SK-N-SH treated with all-trans-retinoic acid at 6 μM for 48 hours (cell line): Measurements from ENCODE around the gene PDSS2.

Experiments
- ARNTL ChIP-seq: fragments of 450-650 bp; formaldehyde crosslinking; IDR thresholded peaks from 2 replicates; pipeline ENCODE4 v1.5.0; 2020; ENCODE audit warnings: low read depth, mild to moderate bottlenecking, moderate library complexity, borderline replicate concordance
- BACH2 ChIP-seq: fragments of 250-450 bp; sonication (Bioruptor Pico); IDR thresholded peaks from 2 replicates; pipeline ENCODE4 v1.9.0; 2021; ENCODE audit warnings: mild to moderate bottlenecking, borderline replicate concordance
- ESRRG ChIP-seq: fragments of 250-450 bp; sonication (Bioruptor Pico); IDR thresholded peaks from 2 replicates; pipeline ENCODE4 v1.6.1; 2021; ENCODE audit warnings: mild to moderate bottlenecking
- ISL1 ChIP-seq: fragments of 250-450 bp; sonication (Bioruptor Pico); IDR thresholded peaks from 2 replicates; pipeline ENCODE4 v2.1.2; 2022; ENCODE audit warnings: mild to moderate bottlenecking, moderate library complexity
- PPARA ChIP-seq: fragments of 250-450 bp; sonication (Bioruptor Pico); IDR thresholded peaks from 2 replicates; pipeline ENCODE4 v1.5.0; 2020; ENCODE audit warnings: mild to moderate bottlenecking, borderline replicate concordance
- ZFP3 ChIP-seq: fragments of 250-450 bp; sonication (Bioruptor Pico); IDR thresholded peaks from 2 replicates; pipeline ENCODE4 v1.5.0; 2020; ENCODE audit warnings: mild to moderate bottlenecking, moderate library complexity
- ZFP30 ChIP-seq: fragments of 450-650 bp; formaldehyde crosslinking; IDR thresholded peaks from 2 replicates; pipeline ENCODE4 v1.5.0; 2022; ENCODE audit warnings: mild to moderate bottlenecking, moderate library complexity
- ZNF565 ChIP-seq: fragments of 450-650 bp; formaldehyde crosslinking; conservative IDR thresholded peaks from 2 replicates; pipeline ENCODE4 v1.5.0; 2020; ENCODE audit warnings: low read depth, mild to moderate bottlenecking, moderate library complexity
- ZNF70 ChIP-seq: fragments of 450-650 bp; formaldehyde crosslinking; IDR thresholded peaks from 2 replicates; pipeline ENCODE4 v1.5.0; 2020; ENCODE audit warnings: mild to moderate bottlenecking, moderate library complexity
- ZNF8 ChIP-seq: fragments of 450-650 bp; formaldehyde crosslinking; IDR thresholded peaks from 2 replicates; pipeline ENCODE4 v1.5.0; 2020; ENCODE audit warnings: mild to moderate bottlenecking, moderate library complexity
- TF ChIP-seq, protein P1 (sequence below): fragments of 250-450 bp; sonication (Bioruptor Pico); IDR thresholded peaks from 2 replicates; pipeline ENCODE4 v1.8.0; 2020; ENCODE audit warnings: mild to moderate bottlenecking, moderate library complexity, borderline replicate concordance
- TF ChIP-seq, protein P2 (sequence below): fragments of 250-450 bp; sonication (Bioruptor Pico); IDR thresholded peaks from 2 replicates; pipeline ENCODE4 v1.5.1; 2020; ENCODE audit warnings: low read depth, mild to moderate bottlenecking, moderate library complexity
- TF ChIP-seq, protein P3 (sequence below): fragments of 250-450 bp; sonication (Bioruptor Pico); IDR thresholded peaks from 2 replicates; pipeline ENCODE4 v1.8.0; 2021; ENCODE audit warnings: low read depth, mild to moderate bottlenecking, moderate library complexity, borderline replicate concordance

DNA sequence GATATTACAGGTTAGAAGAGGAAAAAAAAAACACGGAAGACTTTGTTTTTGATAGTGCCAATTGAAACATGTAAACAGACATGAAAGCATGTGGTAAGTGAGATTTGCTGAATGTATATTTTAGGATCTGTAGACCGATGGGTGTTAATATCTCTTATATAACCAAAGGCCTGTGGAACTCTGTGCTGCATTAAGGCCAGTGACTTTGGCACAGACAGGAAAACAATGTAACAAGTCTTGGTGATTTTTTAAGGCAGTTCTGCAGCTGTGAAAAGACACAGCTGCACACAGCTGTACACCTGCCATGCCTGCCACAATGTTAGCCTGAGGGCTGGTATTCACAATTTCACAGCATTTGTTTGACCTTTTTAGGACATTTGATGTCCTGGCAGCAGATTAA lies 36.6 kb upstream of the PDSS2 start:
- TF ChIP-seq, protein P1, sequence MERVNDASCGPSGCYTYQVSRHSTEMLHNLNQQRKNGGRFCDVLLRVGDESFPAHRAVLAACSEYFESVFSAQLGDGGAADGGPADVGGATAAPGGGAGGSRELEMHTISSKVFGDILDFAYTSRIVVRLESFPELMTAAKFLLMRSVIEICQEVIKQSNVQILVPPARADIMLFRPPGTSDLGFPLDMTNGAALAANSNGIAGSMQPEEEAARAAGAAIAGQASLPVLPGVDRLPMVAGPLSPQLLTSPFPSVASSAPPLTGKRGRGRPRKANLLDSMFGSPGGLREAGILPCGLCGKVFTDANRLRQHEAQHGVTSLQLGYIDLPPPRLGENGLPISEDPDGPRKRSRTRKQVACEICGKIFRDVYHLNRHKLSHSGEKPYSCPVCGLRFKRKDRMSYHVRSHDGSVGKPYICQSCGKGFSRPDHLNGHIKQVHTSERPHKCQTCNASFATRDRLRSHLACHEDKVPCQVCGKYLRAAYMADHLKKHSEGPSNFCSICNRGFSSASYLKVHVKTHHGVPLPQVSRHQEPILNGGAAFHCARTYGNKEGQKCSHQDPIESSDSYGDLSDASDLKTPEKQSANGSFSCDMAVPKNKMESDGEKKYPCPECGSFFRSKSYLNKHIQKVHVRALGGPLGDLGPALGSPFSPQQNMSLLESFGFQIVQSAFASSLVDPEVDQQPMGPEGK (CRISPR knock-in tag) = no peak
- TF ChIP-seq ARNTL = no peak
- TF ChIP-seq BACH2 (CRISPR knock-in tag) = no peak
- no peak for TF ChIP-seq ZNF70 (CRISPR knock-in tag)
- TF ChIP-seq ZFP30 (CRISPR knock-in tag) = no peak
- TF ChIP-seq ZNF8 (CRISPR knock-in tag) = no peak
- TF ChIP-seq, protein P2, sequence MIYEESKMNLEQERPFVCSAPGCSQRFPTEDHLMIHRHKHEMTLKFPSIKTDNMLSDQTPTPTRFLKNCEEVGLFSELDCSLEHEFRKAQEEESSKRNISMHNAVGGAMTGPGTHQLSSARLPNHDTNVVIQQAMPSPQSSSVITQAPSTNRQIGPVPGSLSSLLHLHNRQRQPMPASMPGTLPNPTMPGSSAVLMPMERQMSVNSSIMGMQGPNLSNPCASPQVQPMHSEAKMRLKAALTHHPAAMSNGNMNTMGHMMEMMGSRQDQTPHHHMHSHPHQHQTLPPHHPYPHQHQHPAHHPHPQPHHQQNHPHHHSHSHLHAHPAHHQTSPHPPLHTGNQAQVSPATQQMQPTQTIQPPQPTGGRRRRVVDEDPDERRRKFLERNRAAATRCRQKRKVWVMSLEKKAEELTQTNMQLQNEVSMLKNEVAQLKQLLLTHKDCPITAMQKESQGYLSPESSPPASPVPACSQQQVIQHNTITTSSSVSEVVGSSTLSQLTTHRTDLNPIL (CRISPR knock-in tag) = no peak
- no peak for TF ChIP-seq ZNF565 (CRISPR knock-in tag)
- TF ChIP-seq PPARA (CRISPR knock-in tag) = no peak
- TF ChIP-seq ZFP3 (CRISPR knock-in tag) = no peak
- TF ChIP-seq, protein P3, sequence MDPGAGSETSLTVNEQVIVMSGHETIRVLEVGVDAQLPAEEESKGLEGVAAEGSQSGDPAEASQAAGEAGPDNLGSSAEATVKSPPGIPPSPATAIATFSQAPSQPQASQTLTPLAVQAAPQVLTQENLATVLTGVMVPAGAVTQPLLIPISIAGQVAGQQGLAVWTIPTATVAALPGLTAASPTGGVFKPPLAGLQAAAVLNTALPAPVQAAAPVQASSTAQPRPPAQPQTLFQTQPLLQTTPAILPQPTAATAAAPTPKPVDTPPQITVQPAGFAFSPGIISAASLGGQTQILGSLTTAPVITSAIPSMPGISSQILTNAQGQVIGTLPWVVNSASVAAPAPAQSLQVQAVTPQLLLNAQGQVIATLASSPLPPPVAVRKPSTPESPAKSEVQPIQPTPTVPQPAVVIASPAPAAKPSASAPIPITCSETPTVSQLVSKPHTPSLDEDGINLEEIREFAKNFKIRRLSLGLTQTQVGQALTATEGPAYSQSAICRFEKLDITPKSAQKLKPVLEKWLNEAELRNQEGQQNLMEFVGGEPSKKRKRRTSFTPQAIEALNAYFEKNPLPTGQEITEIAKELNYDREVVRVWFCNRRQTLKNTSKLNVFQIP = no peak
- no peak for TF ChIP-seq ISL1 (CRISPR knock-in tag)
- TF ChIP-seq ESRRG = no peak
